T-helper 2 cell (primary cell): ENCODE results near the gene SLC2A3.
"Not testable (repeated sequence)": the region's sequence is repeated elsewhere in the genome, so short reads cannot be mapped to it uniquely, and the experiment has no call there.

Source experiments
- DNase-seq, 5 experiments: peaks; one replicate each; pipeline versions ENCODE4 v3.0.0 to v3.0.0-alpha.2; 2012 to 2022

The SLC2A3 gene

DNA sequence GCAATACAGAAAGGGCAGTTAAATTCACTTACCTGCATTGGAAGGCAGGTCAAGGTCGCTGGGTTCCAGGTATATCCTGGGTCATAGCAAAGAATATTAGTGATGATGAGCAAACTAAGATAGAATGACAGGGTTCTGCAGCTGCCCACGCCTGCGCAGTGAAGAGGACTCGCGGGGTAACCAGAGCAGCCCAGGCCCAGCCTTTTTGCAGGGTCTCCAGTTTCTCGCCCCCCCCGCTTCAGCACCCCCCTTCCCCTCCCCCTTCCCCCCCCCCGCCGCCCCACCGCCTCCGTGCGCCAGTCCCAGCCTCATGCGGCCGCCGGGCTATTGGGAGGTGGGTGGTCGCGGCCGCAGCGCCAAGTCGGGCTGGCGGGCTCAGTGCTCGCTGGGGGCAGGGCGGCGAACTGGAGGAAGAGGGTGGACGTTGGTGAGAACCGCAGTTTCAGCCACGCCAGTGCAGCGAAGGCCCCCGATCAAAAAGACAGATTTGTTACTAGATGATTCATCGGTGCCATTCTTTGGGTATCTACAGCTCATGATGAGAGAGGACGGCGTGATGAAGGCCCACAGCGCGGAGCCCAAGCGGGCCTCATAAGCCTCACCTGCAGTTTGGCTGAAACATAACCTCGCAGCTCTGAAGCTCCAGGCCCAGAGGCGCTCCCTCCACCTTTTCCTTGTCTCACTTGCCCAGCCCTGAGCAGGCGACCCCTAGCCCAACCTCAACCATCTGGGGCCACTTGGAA, 20.2 kb downstream of the SLC2A3 start:
- peak in 1 of 5 experiments; percentile 29 for DNase-seq

- DNase-seq: not testable (repeated sequence)
Measured at GRCh38 chr12:7910106-7910505, 25.9 kb downstream of the SLC2A3 start.

GRCh38 chr12:7907009-7907408, 29.0 kb downstream of the SLC2A3 start:
- no peak for DNase-seq

GRCh38 chr12:7906303-7906702, 29.7 kb downstream of the SLC2A3 start:
- not testable (repeated sequence) for DNase-seq

DNA sequence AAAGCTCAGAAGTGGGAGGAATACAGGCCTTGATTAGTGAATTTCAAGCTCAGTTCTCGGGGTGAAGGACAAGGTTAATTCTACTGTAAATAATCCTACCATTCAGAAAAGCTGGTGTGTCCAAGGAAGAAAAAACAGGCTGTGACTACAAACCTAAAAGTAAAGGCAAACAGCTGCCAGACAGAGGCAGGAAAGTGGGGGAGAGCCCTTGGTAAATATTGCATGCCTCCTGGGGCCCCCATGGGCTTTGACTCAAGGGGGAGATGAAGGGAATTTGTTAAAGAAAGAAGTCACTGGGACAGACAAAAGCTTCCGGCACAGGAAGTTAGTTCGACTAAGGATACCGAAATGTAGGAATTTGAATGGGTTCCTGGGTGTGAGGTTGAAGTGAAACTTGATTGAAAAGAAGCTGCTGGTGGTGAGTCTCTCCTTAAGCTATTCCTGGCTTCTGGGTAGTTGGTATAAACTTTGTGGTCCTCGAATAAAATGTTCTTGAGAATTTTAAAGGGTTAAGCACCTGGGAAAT, 30.3 kb downstream of the SLC2A3 start:
- not testable (repeated sequence) for DNase-seq

DNA sequence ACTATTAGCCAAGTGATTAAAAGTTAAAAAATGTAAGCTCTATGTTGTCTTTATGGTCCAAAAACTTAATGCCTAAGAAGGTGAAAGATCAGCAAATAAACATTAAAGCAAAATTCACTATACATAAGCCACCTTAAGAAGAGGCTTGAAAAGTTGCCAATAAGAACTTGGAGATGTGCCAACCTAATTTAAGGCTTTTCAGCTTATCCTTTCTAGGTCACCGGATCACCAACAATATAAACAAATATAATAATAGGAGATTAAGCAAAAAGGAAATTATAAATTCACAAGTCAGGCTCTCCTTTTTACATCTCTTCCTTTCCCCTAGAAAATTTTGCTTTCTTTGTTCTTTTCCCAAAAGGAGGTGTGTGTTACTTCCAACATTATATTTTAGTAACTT, 30.9 kb downstream of the SLC2A3 start:
- no peak for DNase-seq

- DNase-seq: not testable (repeated sequence)
Measured at GRCh38 chr12:7902416-7902815, 33.6 kb downstream of the SLC2A3 start.

DNA sequence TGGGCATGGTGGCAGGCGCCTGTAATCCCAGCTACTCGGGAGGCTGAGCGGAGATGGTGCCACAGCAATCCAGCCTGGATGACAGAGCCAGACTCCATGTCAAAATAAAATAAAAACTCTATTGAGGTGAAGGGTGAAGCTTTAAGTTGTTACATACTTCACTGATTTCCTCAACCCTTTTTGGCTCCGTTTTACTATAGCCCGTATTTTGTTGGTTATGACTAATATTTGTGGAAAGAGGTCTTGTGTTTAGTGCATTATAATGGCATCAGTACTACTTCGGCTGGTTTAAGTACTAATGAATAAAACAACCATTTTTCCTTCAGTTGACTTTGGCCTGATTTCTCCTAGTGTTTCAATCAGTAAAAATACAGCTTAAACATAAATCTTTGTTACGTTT, 36.2 kb downstream of the SLC2A3 start:
- DNase-seq: no peak

- DNase-seq: not testable (repeated sequence)
Measured at GRCh38 chr12:7896726-7897125, 39.3 kb downstream of the SLC2A3 start.

DNA sequence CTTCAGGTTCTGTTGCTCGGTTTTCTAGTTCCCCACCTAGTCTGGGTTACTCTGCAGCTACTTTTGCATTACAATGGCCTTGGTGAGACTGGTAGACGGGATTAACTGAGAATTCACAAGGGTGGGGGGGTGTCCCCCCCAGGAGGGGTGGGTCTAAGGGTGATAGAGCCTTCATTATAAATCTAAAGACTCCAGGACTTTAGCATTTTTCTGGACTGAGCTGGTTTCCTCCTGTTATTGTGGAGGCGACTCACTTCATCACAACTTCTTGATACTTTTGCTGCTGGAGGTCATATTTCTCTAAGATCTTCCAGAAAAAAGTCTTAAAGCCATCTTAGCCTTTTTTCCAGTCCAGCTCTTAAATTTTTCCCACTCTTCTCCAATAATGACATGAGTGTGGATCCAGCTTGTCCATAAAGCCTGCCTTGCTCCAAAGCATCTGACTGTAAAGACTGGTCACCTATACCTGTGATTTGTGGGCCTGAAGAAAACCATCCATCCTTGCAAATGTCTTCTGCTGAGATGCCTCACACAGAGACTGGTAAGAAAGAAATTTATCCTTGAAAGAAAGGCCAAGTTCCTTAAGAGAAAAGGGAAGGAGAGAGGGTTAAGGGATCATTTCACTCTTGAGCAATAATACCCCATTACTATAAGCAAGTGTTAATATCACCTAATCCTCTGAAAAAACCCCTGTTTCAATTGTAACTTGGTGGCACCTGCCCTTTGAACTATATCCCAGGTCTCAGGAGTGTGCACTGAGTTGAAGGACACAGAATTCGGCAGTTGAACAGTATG, 43.6 kb downstream of the SLC2A3 start:
- no peak for DNase-seq

- no peak for DNase-seq
Measured at GRCh38 chr12:7884689-7885088, 51.3 kb downstream of the SLC2A3 start.

- not testable (repeated sequence) for DNase-seq
Measured at GRCh38 chr12:7881736-7882120, 54.3 kb downstream of the SLC2A3 start.

DNA sequence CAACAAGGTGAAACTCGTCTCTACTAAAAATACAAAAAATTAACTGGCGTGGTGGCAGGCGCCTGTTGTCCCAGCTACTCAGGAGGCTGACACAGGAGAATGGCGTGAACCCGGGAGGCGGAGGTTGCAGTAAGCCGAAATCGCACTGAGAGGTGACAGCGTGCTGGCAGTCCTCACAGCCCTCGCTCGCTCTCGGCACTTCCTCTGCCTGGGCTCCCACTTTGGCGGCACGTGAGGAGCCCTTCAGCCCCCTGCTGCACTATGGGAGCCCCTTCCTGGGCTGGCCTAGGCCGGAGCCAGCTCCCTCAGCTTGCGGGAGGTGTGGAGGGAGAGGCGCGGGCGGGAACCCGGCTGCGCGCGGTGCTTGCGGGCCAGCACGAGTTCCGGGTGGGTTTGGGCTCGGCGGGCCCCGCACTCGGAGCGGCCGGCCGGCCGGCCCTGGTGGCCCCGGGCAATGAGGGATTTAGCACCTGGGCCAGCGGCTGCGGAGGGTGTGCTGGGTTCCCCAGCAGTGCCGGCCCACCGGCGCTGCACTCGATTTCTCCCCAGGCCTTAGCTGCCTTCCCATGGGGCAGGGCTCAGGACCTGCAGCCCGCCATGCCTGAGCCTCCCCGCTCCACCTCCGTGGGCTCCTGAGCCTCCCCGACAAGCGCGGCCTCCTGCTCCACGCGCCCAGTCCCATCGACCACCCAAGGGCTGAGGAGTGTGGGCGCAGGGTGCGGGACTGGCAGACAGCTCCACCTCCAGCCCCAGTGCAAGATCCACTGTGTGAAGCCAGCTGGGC, 54.8 kb downstream of the SLC2A3 start:
- not testable (repeated sequence) for DNase-seq

DNA sequence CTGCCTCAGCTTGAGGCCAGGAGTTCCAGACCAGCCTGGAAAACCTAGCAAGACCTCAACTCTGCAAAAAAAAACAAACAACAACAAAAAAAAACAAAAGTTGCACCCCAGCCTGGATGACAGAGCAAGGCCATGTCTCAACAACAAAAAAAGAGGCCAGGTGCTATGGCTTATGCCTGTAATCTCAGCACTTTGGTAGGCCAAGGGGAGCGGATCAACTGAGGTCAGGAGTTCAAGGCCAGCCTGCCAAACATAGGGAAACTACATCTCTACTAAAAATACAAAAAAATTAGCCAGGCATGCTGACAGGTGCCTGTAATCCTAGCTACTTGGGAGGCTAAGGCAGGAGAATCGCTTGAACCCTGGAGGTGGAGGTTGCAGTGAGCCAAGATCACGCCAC, 56.7 kb downstream of the SLC2A3 start:
- no peak for DNase-seq

- DNase-seq: no peak
Measured at GRCh38 chr12:7877420-7877819, 58.6 kb downstream of the SLC2A3 start.

DNA sequence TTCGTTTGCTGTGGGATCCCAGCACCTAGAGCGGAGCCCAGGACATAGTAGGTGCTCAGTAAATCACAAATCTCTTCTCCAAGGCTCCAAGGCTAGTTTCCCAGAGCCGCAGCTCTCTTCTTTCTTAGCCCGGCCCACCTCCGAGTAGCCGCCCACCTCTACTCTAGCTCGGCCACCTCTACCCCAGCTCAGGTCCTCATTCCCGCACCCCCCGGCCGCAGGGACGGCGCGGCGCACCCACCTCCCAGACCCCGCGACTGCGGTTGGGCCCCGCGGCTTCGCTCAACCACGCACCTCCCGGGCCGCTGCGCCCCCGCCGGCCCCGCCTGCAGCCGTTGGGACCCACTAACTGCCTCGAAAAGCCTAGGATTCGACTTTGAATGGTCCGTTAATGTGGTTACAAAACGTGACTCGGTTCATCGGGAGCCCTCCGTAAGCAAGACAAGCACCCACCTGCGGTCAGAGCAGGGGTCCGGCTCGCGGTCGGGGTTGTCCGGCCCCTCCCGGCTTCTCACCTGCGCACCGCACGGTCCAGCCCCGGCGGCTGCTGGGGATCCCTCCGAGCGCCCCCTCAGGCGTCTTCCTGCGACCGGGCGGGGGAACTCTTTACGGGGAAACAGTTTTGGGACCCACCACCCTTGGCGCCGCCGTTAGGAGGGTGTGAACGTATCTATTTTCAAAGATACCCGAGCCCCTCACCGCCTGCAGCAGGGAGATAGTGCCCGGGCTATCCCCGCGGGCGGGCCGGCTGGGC, 63.2 kb downstream of the SLC2A3 start, which contains the start of gene SLC2A14:
TSS of gene SLC2A14 (minus strand) at position 350 of the 754 bp plus-strand sequence. CDS start 3,035 bp downstream, outside the sequence.
- no peak for DNase-seq

DNA sequence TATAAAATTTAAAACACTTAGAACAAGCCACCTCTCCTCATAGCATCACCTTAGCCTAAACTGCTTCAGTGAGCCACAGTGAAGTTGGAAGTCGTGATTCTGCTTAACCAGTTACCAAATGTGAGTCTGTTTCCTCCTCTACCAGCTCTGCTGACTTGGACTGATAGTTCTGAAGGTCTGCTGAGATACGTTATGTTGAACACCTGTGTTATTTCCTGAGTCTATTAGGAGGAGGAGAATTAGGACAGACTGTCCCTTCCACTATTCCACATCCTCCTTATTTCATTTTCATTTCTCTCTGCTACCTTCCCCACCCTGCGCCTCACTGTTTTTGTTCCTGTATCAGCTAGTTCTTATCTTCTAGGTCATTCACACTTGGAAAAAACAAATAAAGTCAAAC, 65.7 kb downstream of the SLC2A3 start:
- DNase-seq: no peak
